ENCODE measurements around the gene RASGRF1. TPM values are rescaled to one million over a fixed set of nuclear protein-coding genes. Genes with fewer than 3 reads are reported as not detected.

RASGRF1 gene
- total RNA-seq, 4 donors from 2014 or later = 0.80 TPM; not detected in 3

DNA sequence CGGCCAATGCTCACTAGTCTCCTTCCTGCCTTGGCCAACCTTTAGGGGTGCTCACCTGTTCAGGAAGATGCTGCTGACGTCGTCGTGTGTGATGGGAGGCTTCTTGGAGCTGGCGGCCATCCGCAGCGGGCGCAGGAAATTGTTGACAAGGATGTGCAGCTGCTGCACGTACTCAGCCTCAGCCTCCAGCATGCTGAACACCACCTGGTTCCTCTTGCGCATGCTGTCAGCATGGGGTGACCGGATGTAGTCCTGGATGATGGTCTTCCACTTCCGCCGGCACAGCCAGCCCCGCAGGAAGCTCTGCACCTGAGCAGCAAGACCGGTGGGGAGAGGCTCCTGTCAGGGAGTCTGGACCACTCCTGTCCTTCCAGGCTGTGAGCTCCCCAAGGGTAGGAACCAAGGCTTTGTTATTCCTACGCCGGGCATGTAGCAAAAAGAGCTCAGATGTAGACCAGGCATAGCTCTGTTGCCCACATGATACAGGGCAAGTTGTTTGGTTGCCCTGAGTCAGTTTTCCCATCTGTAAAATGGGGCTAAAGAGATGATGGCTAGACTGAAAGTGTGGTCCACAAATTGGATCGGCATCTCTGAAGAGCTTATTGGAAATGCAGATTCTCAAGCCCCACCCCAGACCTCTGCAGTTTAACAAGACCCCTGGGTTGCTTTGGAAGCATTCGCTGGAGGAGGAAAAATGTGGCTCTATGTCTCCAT, 43.7 kb downstream of the RASGRF1 start:
- H3K9me3 ChIP-seq = peaks cover 7% of the 10 kb centered on the region
- no peaks in the 10 kb centered on the region for H3K4me1 ChIP-seq
- no peak overlapping the region for H3K4me3 ChIP-seq
- 91% methylated on average over 4 of the region's 19 CpGs for WGBS
- TF ChIP-seq EP300 (IDR thresholded peaks at IDR 0.05) = no peak
- TF ChIP-seq, protein P1, sequence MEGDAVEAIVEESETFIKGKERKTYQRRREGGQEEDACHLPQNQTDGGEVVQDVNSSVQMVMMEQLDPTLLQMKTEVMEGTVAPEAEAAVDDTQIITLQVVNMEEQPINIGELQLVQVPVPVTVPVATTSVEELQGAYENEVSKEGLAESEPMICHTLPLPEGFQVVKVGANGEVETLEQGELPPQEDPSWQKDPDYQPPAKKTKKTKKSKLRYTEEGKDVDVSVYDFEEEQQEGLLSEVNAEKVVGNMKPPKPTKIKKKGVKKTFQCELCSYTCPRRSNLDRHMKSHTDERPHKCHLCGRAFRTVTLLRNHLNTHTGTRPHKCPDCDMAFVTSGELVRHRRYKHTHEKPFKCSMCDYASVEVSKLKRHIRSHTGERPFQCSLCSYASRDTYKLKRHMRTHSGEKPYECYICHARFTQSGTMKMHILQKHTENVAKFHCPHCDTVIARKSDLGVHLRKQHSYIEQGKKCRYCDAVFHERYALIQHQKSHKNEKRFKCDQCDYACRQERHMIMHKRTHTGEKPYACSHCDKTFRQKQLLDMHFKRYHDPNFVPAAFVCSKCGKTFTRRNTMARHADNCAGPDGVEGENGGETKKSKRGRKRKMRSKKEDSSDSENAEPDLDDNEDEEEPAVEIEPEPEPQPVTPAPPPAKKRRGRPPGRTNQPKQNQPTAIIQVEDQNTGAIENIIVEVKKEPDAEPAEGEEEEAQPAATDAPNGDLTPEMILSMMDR (IDR thresholded peaks at IDR 0.05) = no peak
- no peak for TF ChIP-seq POLR2A (IDR thresholded peaks at IDR 0.05)
- no peak for TF ChIP-seq POLR2AphosphoS5 (IDR thresholded peaks at IDR 0.05)
- H3K27ac ChIP-seq = no peak overlapping the region
- H3K27me3 ChIP-seq = peaks cover 10% of the 10 kb centered on the region
- DNase-seq (ENCODE audit: low spot score in 2 of 2) = no peak
- no peaks in the 10 kb centered on the region for H3K36me3 ChIP-seq

DNA sequence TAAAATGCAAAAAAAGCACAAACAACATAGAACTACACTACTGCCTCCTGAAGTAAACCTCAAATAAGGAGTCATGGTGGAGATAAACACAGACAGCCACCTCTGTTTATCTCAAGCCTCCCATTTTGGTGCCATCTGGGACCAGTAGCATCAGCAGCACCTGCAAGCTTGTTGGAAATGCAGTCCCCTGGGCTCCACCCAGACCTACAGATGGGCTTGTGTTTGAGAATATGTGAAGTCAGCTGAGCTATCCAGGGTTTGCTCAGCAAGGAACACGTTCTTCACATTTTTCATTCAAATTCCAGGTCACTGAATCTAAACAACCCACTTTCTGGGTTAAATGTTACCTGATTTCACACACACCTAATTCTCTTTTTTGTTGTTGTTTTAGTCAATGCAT, 45.5 kb downstream of the RASGRF1 start:
- Histone ChIP-seq H3K27ac (no peak overlapping the region), H3K36me3 (no peaks in the 10 kb centered on the region), H3K4me3 (no peak overlapping the region), H3K27me3 (peaks cover 10% of the 10 kb centered on the region), H3K4me1 (no peaks in the 10 kb centered on the region), H3K9me3 (peaks cover 7% of the 10 kb centered on the region)
- 42% methylated on average over 1 of the region's 1 CpG for WGBS
- no peak for TF ChIP-seq POLR2A (IDR thresholded peaks at IDR 0.05)
- TF ChIP-seq EP300 (IDR thresholded peaks at IDR 0.05) = no peak
- TF ChIP-seq, protein P1 (IDR thresholded peaks at IDR 0.05) = no peak
- no peak for TF ChIP-seq POLR2AphosphoS5 (IDR thresholded peaks at IDR 0.05)
- no peak for DNase-seq (ENCODE audit: low spot score in 2 of 2)

GRCh38 chr15:79042213-79042928, 48.2 kb downstream of the RASGRF1 start:
- TF ChIP-seq POLR2AphosphoS5 (IDR thresholded peaks at IDR 0.05) (no peak), EP300 (IDR thresholded peaks at IDR 0.05) (no peak), POLR2A (IDR thresholded peaks at IDR 0.05) (no peak)
- TF ChIP-seq, protein P1 (IDR thresholded peaks at IDR 0.05) = no peak
- H3K4me1 ChIP-seq = no peaks in the 10 kb centered on the region
- H3K27me3 ChIP-seq = peaks cover 10% of the 10 kb centered on the region
- no peak overlapping the region for H3K27ac ChIP-seq
- H3K4me3 ChIP-seq = no peak overlapping the region
- H3K36me3 ChIP-seq = no peaks in the 10 kb centered on the region
- WGBS = 48% methylated on average over 2 of the region's 2 CpGs
- H3K9me3 ChIP-seq = peaks cover 7% of the 10 kb centered on the region
- no peak for DNase-seq (ENCODE audit: low spot score in 2 of 2)

DNA sequence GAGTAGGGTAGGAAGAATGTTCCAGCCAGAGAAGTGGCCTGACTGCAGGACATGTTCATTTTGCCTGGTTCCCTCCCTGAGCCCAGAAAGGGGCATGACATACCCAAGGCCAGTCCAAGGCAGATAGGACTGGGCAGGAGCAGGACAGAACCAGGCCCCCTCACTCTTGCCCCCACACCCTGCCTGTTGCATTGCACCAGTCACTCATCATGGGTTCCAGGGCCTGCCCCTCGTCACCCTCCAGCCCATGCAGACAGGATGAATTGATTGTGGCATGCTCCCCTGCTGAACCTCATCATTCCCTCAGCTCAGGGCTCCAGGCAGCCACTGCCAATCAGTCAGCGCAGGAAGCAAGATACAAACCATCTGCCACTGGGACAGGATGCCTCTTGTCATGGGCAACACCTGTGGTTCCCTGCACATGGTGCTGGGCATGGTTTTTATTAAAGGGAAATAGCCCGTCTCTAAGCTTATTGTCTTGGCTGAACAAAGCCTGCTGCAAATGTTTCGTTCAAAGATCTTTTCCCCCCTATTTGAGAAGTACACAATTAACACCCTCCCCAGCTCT, 48.9 kb downstream of the RASGRF1 start:
- Histone ChIP-seq H3K4me1 (no peaks in the 10 kb centered on the region), H3K27me3 (peaks cover 11% of the 10 kb centered on the region), H3K9me3 (peaks cover 7% of the 10 kb centered on the region), H3K36me3 (no peaks in the 10 kb centered on the region), H3K27ac (no peak overlapping the region), H3K4me3 (no peak overlapping the region)
- WGBS = 85% methylated on average over 4 of the region's 4 CpGs
- DNase-seq (ENCODE audit: low spot score in 2 of 2) = no peak
- no peak for TF ChIP-seq POLR2A (IDR thresholded peaks at IDR 0.05)
- no peak for TF ChIP-seq POLR2AphosphoS5 (IDR thresholded peaks at IDR 0.05)
- TF ChIP-seq, protein P1 (IDR thresholded peaks at IDR 0.05) = no peak
- no peak for TF ChIP-seq EP300 (IDR thresholded peaks at IDR 0.05)

DNA sequence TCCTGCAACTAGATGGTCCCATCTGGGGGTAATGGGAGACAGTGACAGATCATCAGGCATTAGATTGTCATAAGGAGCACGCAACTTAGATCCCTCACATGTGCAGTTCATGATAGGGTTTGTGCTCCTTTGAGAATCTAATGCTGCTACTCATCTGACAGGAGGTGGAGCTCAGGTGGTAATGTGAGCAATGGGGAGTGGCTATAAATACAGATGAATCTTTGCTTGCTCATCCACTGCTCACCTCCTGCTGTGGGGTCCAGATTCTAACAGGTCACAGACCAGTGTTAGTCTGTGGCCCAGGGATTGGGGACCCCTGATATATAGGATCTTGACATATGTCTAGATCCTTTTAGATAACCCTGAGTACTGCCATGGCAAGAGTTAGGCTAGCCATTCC, 52.7 kb downstream of the RASGRF1 start:
- Histone ChIP-seq H3K27ac (no peak overlapping the region), H3K36me3 (no peaks in the 10 kb centered on the region), H3K27me3 (peaks cover 12% of the 10 kb centered on the region), H3K9me3 (peaks cover 6% of the 10 kb centered on the region), H3K4me1 (peaks cover 4% of the 10 kb centered on the region), H3K4me3 (no peak overlapping the region)
- 92% methylated on average over 1 of the region's 1 CpG for WGBS
- no peak for DNase-seq (ENCODE audit: low spot score in 2 of 2)
- TF ChIP-seq, protein P1 (IDR thresholded peaks at IDR 0.05) = no peak
- TF ChIP-seq EP300 (IDR thresholded peaks at IDR 0.05) = no peak
- TF ChIP-seq POLR2AphosphoS5 (IDR thresholded peaks at IDR 0.05) = no peak
- TF ChIP-seq POLR2A (IDR thresholded peaks at IDR 0.05) = no peak
